CD4-positive, alpha-beta T cell treated with Interleukin-6 at 100 ng/mL for 8 hours (primary cell): ENCODE results near the gene MRPL57.
A peak's percentile ranks its signal among the peaks of the same experiment; 100 is the strongest.
"Not testable (repeated sequence)": the region's sequence is repeated elsewhere in the genome, so short reads cannot be mapped to it uniquely, and the experiment has no call there.

Experiments
- DNase-seq: peaks from one replicate; pipeline ENCODE4 v3.0.0-alpha.2; 2020; ENCODE audit warnings: mixed read lengths, low spot score

MRPL57 gene

GRCh38 chr13:21176215-21176981, at the start of gene MRPL57, which contains the start of gene SKA3:
MRPL57 (plus strand) TSS chr13:21176658; CDS start chr13:21176917, 259 bp downstream.
SKA3 (minus strand) TSS chr13:21176552; CDS start chr13:21176477, 75 bp downstream.
- DNase-seq = peak; percentile 92

GRCh38 chr13:21130116-21130515, 46.3 kb upstream of the MRPL57 start:
- no peak for DNase-seq

GRCh38 chr13:21133077-21133476, 43.4 kb upstream of the MRPL57 start:
- DNase-seq = no peak

GRCh38 chr13:21134475-21134874, 42.0 kb upstream of the MRPL57 start:
- no peak for DNase-seq

- not testable (repeated sequence) for DNase-seq
These were observed 40.6 kb upstream of the MRPL57 start for GRCh38 chr13:21135833-21136232.

- DNase-seq = no peak
These were observed 38.8 kb upstream of the MRPL57 start for GRCh38 chr13:21137696-21138095.

GRCh38 chr13:21138561-21138960, 37.9 kb upstream of the MRPL57 start:
- no peak for DNase-seq

- no peak for DNase-seq
These were observed 37.1 kb upstream of the MRPL57 start for GRCh38 chr13:21139374-21139773.

GRCh38 chr13:21142766-21143165, 33.7 kb upstream of the MRPL57 start:
- DNase-seq = no peak

GRCh38 chr13:21147827-21148226, 28.6 kb upstream of the MRPL57 start:
- DNase-seq = no peak

GRCh38 chr13:21148557-21149258, 27.8 kb upstream of the MRPL57 start:
- DNase-seq = no peak

- DNase-seq = no peak
These were observed 26.9 kb upstream of the MRPL57 start for GRCh38 chr13:21149568-21149967.

GRCh38 chr13:21150013-21150412, 26.4 kb upstream of the MRPL57 start:
- no peak for DNase-seq

- no peak for DNase-seq
These were observed 24.1 kb upstream of the MRPL57 start for GRCh38 chr13:21152251-21152899.

- no peak for DNase-seq
These were observed 11.8 kb upstream of the MRPL57 start for GRCh38 chr13:21164631-21165030.

- DNase-seq = not testable (repeated sequence)
These were observed 10.9 kb upstream of the MRPL57 start for GRCh38 chr13:21165606-21166005.

GRCh38 chr13:21171420-21171819, 5.0 kb upstream of the MRPL57 start:
- no peak for DNase-seq

GRCh38 chr13:21173767-21174166, 2.7 kb upstream of the MRPL57 start:
- not testable (repeated sequence) for DNase-seq

- no peak for DNase-seq
These were observed 723 bp upstream of the MRPL57 start for GRCh38 chr13:21175656-21176214.

GRCh38 chr13:21176982-21177284, 475 bp downstream of the MRPL57 start:
- no peak for DNase-seq

- no peak for DNase-seq
These were observed 5.2 kb downstream of the MRPL57 start for GRCh38 chr13:21181671-21182070.

- DNase-seq = not testable (repeated sequence)
These were observed 10.0 kb downstream of the MRPL57 start for GRCh38 chr13:21186410-21186809.

- DNase-seq = not testable (repeated sequence)
These were observed 18.3 kb downstream of the MRPL57 start for GRCh38 chr13:21194756-21195155.
